Testis (tissue), 2 donors: ENCODE results near the gene CDC42SE2.

Experiments used
- POLR2A ChIP-seq: fragments of 450-650 bp; IDR thresholded peaks from one replicate; pipeline ENCODE4 v1.6.1; 2017; ENCODE audit warnings: antibody characterized with exemption, mild to moderate bottlenecking, moderate library complexity
- TF ChIP-seq, protein P1 (sequence below), 3 experiments: fragments of 450-650 bp in 2 of 3; fragments of 200-600 bp in 1 of 3; sonication (generic) in 1 of 3; IDR thresholded peaks; one replicate each; pipeline ENCODE4 v1.5.1; 2016 to 2019; ENCODE audit warnings: antibody characterized with exemption in 3 of 3, mild to moderate bottlenecking in 2 of 3, moderate library complexity in 1 of 3

DNA sequence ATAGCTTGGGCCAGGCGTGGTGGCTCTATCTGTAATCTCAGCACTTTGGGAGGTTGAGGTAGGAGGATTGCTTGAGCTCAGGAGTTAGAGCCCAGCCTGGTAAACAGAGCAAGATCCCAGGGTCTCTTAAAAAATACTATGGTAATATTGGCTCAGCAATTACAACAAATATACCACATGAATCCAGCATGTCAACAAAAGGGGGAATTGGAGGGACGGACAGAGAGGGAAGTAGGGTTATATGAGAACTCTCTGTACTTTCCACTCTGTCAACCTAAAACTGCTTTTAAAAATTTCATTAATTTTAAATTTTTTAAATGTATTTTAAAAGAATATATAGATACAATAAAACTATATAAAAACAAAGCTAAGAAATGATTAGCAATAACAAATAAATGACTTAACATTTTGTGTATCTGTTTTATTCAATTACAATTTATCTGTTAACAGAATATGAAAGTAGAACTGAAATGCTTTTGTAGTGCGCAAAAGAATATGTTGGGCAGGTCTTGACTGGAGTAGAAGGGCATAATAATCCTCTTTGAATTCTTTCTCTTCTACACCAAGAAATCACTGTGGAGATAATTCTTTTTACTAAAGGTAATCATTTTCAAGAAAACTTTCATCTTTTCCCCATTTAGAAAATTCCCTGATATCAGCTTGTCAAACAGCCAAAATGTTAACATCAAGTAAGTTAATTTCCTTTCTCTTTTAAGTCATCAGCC is 12.9 kb upstream of the CDC42SE2 start:
- TF ChIP-seq, protein P1, sequence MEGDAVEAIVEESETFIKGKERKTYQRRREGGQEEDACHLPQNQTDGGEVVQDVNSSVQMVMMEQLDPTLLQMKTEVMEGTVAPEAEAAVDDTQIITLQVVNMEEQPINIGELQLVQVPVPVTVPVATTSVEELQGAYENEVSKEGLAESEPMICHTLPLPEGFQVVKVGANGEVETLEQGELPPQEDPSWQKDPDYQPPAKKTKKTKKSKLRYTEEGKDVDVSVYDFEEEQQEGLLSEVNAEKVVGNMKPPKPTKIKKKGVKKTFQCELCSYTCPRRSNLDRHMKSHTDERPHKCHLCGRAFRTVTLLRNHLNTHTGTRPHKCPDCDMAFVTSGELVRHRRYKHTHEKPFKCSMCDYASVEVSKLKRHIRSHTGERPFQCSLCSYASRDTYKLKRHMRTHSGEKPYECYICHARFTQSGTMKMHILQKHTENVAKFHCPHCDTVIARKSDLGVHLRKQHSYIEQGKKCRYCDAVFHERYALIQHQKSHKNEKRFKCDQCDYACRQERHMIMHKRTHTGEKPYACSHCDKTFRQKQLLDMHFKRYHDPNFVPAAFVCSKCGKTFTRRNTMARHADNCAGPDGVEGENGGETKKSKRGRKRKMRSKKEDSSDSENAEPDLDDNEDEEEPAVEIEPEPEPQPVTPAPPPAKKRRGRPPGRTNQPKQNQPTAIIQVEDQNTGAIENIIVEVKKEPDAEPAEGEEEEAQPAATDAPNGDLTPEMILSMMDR (IDR thresholded peaks at IDR 0.05), result no peak
- TF ChIP-seq POLR2A, result no peak
